Measurements from ENCODE around the gene METAP1D. TPM values are rescaled to one million over a fixed set of nuclear protein-coding genes. Genes with fewer than 3 reads are reported as not detected.

The METAP1D gene
- total and polyA plus RNA-seq, 2 of the 4 experiments (the other 2 are of a cell fraction), result 3.4 to 5.5 TPM

- Histone ChIP-seq H4K8ac (ENCODE audit: low read depth in 2 of 2, low read length in 2 of 2) (no peak overlapping the region), H3K9me3 (ENCODE audit: control insufficient read depth, insufficient read depth, low read length) (no peaks in the 10 kb centered on the region), H3K9me1 (ENCODE audit: insufficient read depth, low read length) (0 out of 2 replicates have a peak, but pooled peaks cover 5% of the 10 kb centered on the region), H3K23ac (ENCODE audit: low read depth, low read length) (no peak overlapping the region), H3K4me3 (ENCODE audit: insufficient read depth, low read depth, low read length) (no peak overlapping the region), H3K14ac (replicated peaks; ENCODE audit: low read depth, low read length) (no peak overlapping the region), H3K4ac (ENCODE audit: low read depth, low read length) (no peak overlapping the region), H3K27me3 (ENCODE audit: control insufficient read depth, insufficient read depth, low read length) (no peaks in the 10 kb centered on the region), H4K20me1 (ENCODE audit: insufficient read depth, low read length) (no peaks in the 10 kb centered on the region), H2AFZ (replicated peaks; ENCODE audit: low read length, poor library complexity) (no peak overlapping the region), H3K27ac (ENCODE audit: insufficient read depth, low read length) (no peak overlapping the region), H2AK5ac (ENCODE audit: low read depth, low read length) (no peak overlapping the region), H2BK15ac (ENCODE audit: low read depth, low read length) (no peak overlapping the region), H3K56ac (ENCODE audit: extremely low read depth, insufficient read depth, low read length) (no peak overlapping the region), H3K4me2 (ENCODE audit: low read depth, low read length) (no peak overlapping the region), H3K36me3 (ENCODE audit: control insufficient read depth, insufficient read depth, low read length) (peaks cover 4% of the 10 kb centered on the region), H2BK5ac (ENCODE audit: low read depth, low read length, poor library complexity, severe bottlenecking) (no peak overlapping the region), H3K4me1 (ENCODE audit: control insufficient read depth, insufficient read depth, low read length) (no peaks in the 10 kb centered on the region), H2BK120ac (ENCODE audit: low read depth, low read length) (no peak overlapping the region), H2BK20ac (ENCODE audit: low read depth, low read length) (no peak overlapping the region), H2AK9ac (replicated peaks; ENCODE audit: low read depth, low read length, poor library complexity) (no peak overlapping the region), H3K79me1 (ENCODE audit: low read depth in 1 of 2, low read length in 2 of 2) (peaks cover 8 to 17% of the 10 kb centered on the region in 2 experiments; a peak in 3 of 4 replicates), H4K91ac (ENCODE audit: insufficient read depth, low read depth, low read length) (no peak overlapping the region), H4K5ac (ENCODE audit: low read depth, low read length) (no peak overlapping the region), H3K18ac (ENCODE audit: low read depth, low read length) (no peak overlapping the region), H3K9ac (ENCODE audit: low read depth, low read length) (no peak overlapping the region)
- ATAC-seq (ENCODE audit: low read depth), result no peak
- dilution Hi-C loops (cut with HindIII; ENCODE audit: low sequenced_read_pairs, unreplicated experiment) (no loop called here), intact Hi-C loops (cut with micrococcal nuclease) (no loop called here), in situ Hi-C loops (cut with MboI; ENCODE audit: low sequenced_read_pairs) (no loop called here)
- POLR2A ChIA-PET (ENCODE audit: unreplicated experiment), result no interaction called here
- CTCF ChIA-PET, result interaction anchor here (1.0 kb wide), 1 partner anchor 10 kb away, joined by 3 read pairs; no protein-coding TSS in a partner anchor
- BruUV-seq (replicated peaks), result no TSS peak
- TF ChIP-seq RFX5 (IDR thresholded peaks at IDR 0.05; ENCODE audit: low read depth, low read length), result no peak
- peak; percentile 75 for TF ChIP-seq MAFK (IDR thresholded peaks at IDR 0.05; ENCODE audit: low read depth, low read length)
- no peak for DNase-seq
Measured at GRCh38 chr2:171968509-171968908, 31.2 kb upstream of the METAP1D start.
